ENCODE measurements around the gene HOXD4.

HOXD4 gene

GRCh38 chr2:176178757-176179295 is 27.5 kb downstream of the HOXD4 start:
- TF ChIP-seq, protein P1, sequence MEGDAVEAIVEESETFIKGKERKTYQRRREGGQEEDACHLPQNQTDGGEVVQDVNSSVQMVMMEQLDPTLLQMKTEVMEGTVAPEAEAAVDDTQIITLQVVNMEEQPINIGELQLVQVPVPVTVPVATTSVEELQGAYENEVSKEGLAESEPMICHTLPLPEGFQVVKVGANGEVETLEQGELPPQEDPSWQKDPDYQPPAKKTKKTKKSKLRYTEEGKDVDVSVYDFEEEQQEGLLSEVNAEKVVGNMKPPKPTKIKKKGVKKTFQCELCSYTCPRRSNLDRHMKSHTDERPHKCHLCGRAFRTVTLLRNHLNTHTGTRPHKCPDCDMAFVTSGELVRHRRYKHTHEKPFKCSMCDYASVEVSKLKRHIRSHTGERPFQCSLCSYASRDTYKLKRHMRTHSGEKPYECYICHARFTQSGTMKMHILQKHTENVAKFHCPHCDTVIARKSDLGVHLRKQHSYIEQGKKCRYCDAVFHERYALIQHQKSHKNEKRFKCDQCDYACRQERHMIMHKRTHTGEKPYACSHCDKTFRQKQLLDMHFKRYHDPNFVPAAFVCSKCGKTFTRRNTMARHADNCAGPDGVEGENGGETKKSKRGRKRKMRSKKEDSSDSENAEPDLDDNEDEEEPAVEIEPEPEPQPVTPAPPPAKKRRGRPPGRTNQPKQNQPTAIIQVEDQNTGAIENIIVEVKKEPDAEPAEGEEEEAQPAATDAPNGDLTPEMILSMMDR (IDR thresholded peaks at IDR 0.05), result no peak

DNA sequence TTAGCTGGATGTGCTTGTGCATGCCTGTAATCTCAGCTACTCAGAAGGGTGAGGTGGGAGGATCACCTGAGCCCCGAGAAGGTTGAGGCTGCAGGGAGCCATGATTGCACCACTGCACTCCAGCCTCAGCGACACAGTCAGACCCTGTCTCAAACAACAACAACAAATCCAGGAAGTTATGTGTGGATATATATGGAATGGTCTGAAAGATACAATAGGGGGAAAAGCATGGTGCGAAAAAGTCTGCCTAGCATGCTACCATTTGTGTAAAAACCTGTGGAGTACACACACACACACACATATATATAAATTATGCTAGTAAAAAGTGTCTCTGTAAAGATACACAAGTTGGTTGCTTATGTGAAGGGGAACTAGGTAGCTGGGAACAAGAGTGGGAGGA is 30.2 kb downstream of the HOXD4 start:
- TF ChIP-seq, protein P1 (IDR thresholded peaks at IDR 0.05), result no peak

DNA sequence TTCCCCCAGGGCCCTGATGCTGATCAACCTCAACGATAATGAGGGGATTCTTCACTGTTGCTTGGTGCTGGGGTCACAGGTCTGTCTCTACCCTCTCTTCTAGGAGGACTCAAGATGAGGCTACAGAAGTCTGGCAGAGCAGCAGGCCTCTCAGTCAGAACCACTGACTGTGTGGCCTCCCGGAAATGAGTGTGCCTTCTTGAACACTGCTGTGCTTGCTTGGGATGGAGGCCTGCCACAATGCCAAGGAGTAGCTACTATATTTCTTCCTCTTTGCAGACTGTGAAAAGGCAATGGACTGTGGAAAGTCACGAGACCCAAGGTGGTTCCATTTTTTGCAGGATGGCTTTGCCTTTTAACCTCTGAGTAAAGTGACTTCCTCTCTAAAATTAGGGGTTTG is 31.3 kb downstream of the HOXD4 start:
- TF ChIP-seq, protein P1 (IDR thresholded peaks at IDR 0.05), result no peak

DNA sequence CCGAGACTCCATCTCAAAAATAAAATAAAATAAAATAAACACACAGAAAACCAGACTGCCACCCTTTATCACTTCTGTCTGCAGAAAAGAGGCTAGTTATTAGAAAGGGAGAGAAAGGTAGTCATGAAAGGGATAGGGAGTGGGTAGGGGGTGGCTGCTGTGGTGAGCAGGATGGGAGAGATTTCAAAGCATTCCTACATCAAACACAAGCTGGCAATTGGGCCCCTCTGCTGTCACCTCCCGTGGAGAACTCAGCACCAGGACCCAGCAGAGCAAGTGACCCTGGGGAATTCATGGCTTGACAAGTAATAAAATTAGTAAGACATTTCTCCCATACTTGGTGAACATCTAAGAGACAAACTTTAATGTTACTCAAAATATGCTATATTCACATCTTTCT is 33.4 kb downstream of the HOXD4 start:
- TF ChIP-seq, protein P1 (IDR thresholded peaks at IDR 0.05), result no peak

GRCh38 chr2:176186024-176186423 is 34.7 kb downstream of the HOXD4 start:
- TF ChIP-seq, protein P1 (IDR thresholded peaks at IDR 0.05), result no peak

- TF ChIP-seq, protein P1 (IDR thresholded peaks at IDR 0.05), result no peak
These were observed 36.0 kb downstream of the HOXD4 start for GRCh38 chr2:176187200-176187898.

DNA sequence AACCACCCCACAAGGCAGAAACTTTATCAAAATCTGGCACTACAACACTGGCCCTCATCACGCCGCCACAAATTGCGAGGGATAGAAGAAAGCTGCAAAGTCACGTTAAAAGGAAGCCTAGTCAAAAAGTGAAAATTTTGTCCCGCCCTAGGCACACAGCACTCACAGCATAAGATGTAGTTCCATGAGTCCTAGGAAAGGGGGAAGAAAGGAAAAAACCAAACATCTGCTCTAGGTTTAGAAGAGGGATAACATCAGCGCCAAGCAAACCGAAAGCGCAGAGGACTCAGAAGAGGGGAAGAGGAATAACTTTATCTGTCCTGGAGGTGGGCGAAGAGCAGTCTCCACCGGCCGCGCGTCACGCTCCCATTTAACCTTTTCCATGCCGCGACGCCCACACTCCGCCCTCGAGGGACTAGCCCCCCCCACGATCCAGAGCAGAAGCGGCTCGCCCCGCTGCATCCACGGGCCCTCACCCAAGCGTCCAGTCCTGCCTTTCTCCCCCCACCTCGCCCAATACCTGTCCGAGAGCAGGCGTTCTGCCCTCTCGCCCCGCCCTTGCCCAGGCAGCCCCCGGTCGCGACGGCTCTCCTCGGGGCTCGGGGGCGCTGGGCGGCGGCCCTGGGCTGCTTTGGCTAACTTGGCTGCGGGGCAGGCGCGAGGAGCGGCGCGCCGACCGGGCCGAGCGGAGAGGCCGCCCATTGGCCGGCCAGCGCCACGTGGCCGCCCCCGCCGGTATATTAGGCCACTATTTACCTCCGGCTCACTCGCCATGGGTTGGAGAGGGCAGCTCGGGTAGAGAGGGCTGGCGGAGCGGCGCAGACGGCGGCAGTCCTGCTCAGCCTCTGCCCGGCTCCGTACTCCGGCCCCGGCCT is 36.8 kb downstream of the HOXD4 start, which contains the start of gene HOXD1:
Gene HOXD1, plus strand, starts transcription at position 770 of the 875 bp plus-strand sequence. CDS start 134 bp downstream, outside the sequence.
- TF ChIP-seq, protein P1 (IDR thresholded peaks at IDR 0.05), result no peak

All from LNCAP (cell line).